Left lobe of liver (tissue), 2 donors: ENCODE results near the gene STK32C. TPM values are rescaled to one million over a fixed set of nuclear protein-coding genes. Genes with fewer than 3 reads are reported as not detected.

Source experiments
- ATAC-seq: fragments of 200-7000 bp; cut with Tn5 transposase; one replicate; pipeline ENCODE4 v1.9.1; 2020; ENCODE audit warnings: mild to moderate bottlenecking, moderate library complexity
- DNase-seq: peaks from one replicate; pipeline ENCODE4 v3.0.0-alpha.2; 2020; ENCODE audit warnings: low spot score
- total RNA-seq: library from RNA; stranded (reverse); gene quantifications from one replicate; pipeline ENCODE4 v1.2.1, GENCODE V29; 2021
- donor health status: DM: no; HTN: no; CAD: no; lungs with moderate emphysema.
- donor health status: DM: no; HTN: yes; CAD: no.

STK32C gene
- total RNA-seq, 1 donor from 2014 or later = 3.3 TPM

GRCh38 chr10:132202070-132202970 is 105.4 kb downstream of the STK32C start:
- DNase-seq = no peak
- no peak for ATAC-seq

- ATAC-seq (no peak), DNase-seq (no peak)
Measured at GRCh38 chr10:132201111-132201969, 106.4 kb downstream of the STK32C start.

GRCh38 chr10:132200344-132201110 is 107.2 kb downstream of the STK32C start:
- no peak for DNase-seq
- no peak for ATAC-seq

- ATAC-seq = no peak
- no peak for DNase-seq
Measured at GRCh38 chr10:132199854-132200311, 107.9 kb downstream of the STK32C start.

GRCh38 chr10:132199268-132199853 is 108.4 kb downstream of the STK32C start:
- DNase-seq (no peak), ATAC-seq (no peak)

GRCh38 chr10:132198381-132199181 is 109.2 kb downstream of the STK32C start:
- DNase-seq (no peak), ATAC-seq (no peak)

- DNase-seq = no peak
- no peak for ATAC-seq
Measured at GRCh38 chr10:132198068-132198370, 109.7 kb downstream of the STK32C start.

GRCh38 chr10:132197271-132198067 is 110.3 kb downstream of the STK32C start:
- DNase-seq (no peak), ATAC-seq (no peak)

DNA sequence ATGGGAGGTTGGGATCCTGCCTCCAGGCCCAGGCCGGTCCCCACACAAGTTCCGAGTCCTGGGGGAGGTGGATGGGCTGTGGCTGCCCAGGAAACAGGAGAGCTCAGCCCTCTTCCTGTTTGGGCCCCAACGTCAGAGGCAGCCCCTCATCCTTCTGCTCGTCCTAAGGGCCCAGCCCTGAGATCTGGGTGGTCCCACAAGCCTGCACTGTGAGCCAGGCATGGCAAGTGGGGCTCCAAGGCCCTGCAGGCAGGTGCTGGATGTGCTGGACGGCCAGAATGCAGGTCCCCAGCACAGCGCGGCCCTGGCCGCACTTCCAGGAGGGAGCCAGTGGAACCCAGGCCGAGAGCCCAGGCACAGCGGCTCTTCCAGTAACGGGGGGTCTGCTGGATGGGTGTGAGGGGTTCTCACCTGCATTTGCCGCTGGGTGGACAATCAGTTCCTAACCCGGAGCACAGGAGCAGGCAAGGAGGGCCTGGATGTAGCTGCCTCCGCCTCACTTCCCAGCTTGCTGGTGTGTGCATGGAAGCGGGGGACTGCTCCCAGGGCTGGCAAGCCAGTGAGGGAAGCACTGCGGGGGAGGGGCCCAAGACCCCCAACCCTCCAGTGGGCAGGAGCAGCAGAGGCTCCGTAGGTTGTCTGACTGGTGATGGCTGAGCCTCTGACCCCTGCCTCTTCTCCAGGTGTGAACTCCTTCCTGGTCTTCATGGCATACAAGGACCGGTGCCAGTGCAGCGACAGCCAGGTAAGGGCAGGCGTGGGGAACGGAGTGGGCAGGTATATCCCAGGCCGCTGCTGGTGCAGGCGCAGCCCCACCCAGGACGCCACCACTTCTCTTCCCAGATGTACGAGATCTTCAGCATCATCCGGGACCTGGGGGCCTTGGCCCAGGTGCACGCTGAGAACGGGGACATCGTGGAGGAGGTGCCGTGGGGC is 111.3 kb downstream of the STK32C start:
- DNase-seq (no peak), ATAC-seq (no peak)

- no peak for DNase-seq
Measured at GRCh38 chr10:132195366-132196075, 112.2 kb downstream of the STK32C start.

DNA sequence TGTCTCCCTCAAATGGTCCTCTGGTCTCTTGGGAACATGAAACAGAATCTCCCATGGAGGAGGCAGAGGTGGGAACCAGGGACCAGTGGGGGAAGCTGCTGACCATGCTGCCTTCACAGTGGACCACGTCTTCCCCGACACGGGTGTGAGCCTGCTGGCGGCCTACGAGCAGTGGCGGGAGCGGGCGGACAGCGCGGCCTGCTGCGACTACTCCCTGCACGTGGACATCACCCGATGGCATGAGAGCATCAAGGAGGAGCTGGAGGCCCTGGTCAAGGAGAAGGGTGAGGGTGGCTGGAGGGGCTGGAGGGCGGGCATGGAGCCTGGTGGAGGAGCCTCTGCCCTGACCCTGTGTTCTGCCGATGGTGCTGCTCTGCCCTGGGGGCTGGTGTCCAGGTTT is 113.0 kb downstream of the STK32C start:
- DNase-seq = no peak
- no peak for ATAC-seq

More at GRCh38 chr10:132195366-132196075, 112.2 kb downstream of the STK32C start:
- no peak for ATAC-seq

- ATAC-seq (peak; percentile 54), DNase-seq (no peak)
Measured at GRCh38 chr10:132193907-132194552, 113.7 kb downstream of the STK32C start.

- ATAC-seq (no peak), DNase-seq (no peak)
Measured at GRCh38 chr10:132192991-132193665, 114.6 kb downstream of the STK32C start.

- DNase-seq = no peak
- ATAC-seq = no peak
Measured at GRCh38 chr10:132192076-132192975, 115.4 kb downstream of the STK32C start.

GRCh38 chr10:132189810-132190422 is 117.8 kb downstream of the STK32C start:
- no peak for DNase-seq
- no peak for ATAC-seq
